OCI-LY1 (cell line): ENCODE results near the gene AFF4.

Experiments used
- CTCF ChIP-seq: fragments of 200-600 bp; sonication (generic), shearing (Covaris generic); IDR thresholded peaks from 2 replicates; pipeline ENCODE4 v1.5.1; 2017; ENCODE audit warnings: mild to moderate bottlenecking, antibody characterized with exemption, low read length, moderate library complexity, mixed read lengths
- EZH2 ChIP-seq: fragments of 200-600 bp; sonication (generic), shearing (Covaris generic); IDR thresholded peaks from 2 replicates; pipeline ENCODE4 v1.8.0; 2017; ENCODE audit warnings: borderline replicate concordance, mixed run types, mild to moderate bottlenecking, antibody characterized with exemption, low read length, moderate library complexity, mixed read lengths

- TF ChIP-seq CTCF: no peak
- no peak for TF ChIP-seq EZH2
These were observed 9.7 kb downstream of the AFF4 start for GRCh38 chr5:132953710-132954109.
